ENCODE measurements around the gene GBA3. TPM values are rescaled to one million over a fixed set of nuclear protein-coding genes. Genes with fewer than 3 reads are reported as not detected.

The GBA3 gene
- total RNA-seq, 1 donor from 2014 or later = not detected

DNA sequence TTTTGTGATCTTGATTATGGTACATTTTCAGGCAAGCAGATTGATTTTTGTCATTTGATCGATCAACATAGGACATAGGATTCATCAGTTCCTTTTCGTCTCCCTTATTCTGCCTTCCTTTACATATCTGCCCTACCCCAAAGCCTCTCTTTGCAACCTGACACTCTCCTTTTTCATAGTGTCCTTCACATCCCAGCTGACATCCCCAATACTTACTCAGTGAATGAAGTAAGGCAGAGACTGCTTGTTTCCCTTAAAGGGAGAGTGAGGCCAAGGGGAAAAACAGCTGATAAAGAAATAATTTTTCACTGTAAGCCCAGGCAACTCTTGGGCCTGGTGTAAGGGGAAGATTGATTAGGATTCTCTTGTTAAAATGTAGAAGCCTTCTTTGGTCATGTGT is 69.8 kb downstream of the GBA3 start:
- no peak for DNase-seq (ENCODE audit: low spot score)
- intact Hi-C loops (cut with DNase I) = no loop called here

DNA sequence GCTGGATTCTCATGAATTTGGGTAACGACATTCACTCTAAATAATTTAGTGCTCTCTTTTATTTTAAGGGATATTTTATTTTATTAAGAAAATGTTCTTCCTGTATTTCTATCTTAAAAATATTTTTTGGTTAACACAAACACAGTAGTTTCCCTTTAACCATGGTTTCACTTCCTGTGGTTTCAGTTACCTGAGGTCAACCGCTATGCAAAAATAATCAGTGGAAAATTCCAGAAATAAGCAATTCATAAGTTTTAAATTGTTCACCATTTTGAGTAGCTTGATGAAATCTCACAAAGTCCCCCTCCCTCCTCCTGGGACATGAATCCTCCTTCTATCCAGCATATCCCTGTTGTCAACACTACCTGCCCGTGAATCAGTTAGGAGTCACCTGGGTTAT is 71.4 kb downstream of the GBA3 start:
- intact Hi-C loops (cut with DNase I) = no loop called here
- DNase-seq (ENCODE audit: low spot score) = no peak

GRCh38 chr4:22766068-22766467 is 73.3 kb downstream of the GBA3 start:
- no peak for DNase-seq (ENCODE audit: low spot score)
- intact Hi-C loops (cut with DNase I) = no loop called here

- no peak for DNase-seq (ENCODE audit: low spot score)
- intact Hi-C loops (cut with DNase I) = no loop called here
Measured at GRCh38 chr4:22778547-22779163, 85.9 kb downstream of the GBA3 start.

DNA sequence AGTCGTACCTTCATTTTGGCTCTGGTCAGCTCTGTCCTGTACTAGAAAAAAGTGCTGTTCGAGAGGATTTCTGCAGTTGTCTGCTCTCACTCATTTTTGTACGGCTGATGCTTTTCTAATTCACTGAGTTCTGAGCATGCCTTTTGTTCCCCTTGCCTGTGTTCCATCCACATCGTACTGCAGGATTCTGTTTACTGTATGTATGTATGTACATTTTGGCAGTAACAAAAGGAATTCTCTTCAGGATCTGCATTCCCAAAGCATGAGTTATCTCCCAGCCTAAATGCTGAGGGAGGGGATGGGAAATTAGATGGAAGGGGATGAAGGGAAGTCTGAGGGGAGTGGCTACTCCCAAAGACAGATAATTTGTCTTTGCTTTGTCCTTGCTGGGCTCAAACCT is 87.6 kb downstream of the GBA3 start:
- intact Hi-C loops (cut with DNase I) = no loop called here
- DNase-seq (ENCODE audit: low spot score) = no peak

GRCh38 chr4:22780797-22781196 is 88.1 kb downstream of the GBA3 start:
- DNase-seq (ENCODE audit: low spot score) = no peak
- intact Hi-C loops (cut with DNase I) = no loop called here

DNA sequence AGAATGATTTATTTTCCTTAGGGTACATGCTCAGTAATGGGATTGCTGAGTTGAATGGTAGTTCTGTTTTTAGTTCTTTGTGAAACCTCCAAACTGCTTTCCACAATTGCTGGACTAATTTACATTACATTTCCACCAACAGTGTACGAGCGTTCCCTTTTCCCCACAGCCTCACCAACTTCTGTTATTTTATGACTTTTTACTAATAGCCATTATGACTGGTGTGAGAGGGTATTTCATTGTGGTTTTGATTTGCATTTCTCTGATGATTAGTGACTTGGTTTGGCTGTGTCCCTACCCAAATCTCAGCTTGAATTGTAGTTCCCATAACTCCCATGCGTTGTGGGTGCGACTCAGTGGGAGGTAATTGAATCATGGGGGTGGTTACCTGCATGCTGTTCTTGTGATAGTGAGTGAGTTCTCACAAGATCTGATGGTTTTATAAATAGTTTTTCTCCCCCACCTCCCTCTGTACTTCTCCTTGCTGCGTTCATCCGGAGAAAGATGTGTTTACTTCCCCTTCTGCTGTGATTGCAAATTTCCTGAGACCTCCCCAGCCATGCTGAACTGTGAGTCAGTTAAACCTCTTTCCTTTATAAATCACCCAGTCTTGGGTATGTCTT is 95.1 kb downstream of the GBA3 start:
- intact Hi-C loops (cut with DNase I) = no loop called here
- no peak for DNase-seq (ENCODE audit: low spot score)

GRCh38 chr4:22790631-22791030 is 97.9 kb downstream of the GBA3 start:
- intact Hi-C loops (cut with DNase I) = no loop called here

DNA sequence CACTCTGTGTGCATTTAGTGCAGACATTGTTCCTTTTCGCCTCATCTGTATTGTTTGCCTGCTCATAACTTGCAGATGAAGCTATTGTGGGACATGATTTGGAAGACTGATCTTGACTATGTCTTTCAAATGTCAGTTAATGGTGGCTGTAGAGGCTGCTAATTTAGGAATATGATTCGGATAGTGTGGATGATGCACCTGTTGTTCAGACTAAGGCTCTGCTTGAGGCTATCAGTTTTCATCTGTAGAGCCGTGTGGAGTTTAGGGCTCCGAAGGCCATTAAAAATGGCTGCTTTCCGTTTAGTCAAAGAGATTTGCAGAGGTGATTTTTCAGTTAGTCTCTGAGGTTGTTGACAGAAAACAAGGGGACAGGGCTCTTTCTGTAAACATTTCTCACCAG is 102.0 kb downstream of the GBA3 start:
- intact Hi-C loops (cut with DNase I) = no loop called here
- no peak for DNase-seq (ENCODE audit: low spot score)

More at GRCh38 chr4:22790631-22791030, 97.9 kb downstream of the GBA3 start:
- DNase-seq (ENCODE audit: low spot score) = no peak

DNA sequence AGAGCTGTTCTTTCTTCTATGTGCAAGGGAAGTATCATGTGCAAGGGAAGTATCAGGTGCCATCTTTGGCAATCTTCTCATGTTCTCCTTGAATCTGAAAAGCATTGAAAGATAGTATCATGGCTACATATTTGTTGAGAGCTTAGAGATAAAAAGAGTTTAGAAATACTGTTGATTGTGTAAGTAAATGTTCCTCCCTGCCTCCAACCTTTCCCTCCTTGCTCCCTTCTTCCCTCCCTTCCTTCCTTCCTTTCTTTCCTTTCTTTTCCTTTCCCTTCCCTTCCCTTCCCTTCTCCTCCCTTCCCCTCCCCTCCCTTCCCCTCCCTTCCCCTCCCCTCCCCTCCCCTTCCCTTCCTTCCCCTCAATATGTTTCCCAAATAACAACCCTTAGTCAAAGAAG is 108.7 kb downstream of the GBA3 start:
- intact Hi-C loops (cut with DNase I) = no loop called here
- no peak for DNase-seq (ENCODE audit: low spot score)

- intact Hi-C loops (cut with DNase I) = no loop called here
Measured at GRCh38 chr4:22802876-22803275, 110.1 kb downstream of the GBA3 start.

GRCh38 chr4:22803512-22803911 is 110.8 kb downstream of the GBA3 start:
- intact Hi-C loops (cut with DNase I) = no loop called here
- no peak for DNase-seq (ENCODE audit: low spot score)

More at GRCh38 chr4:22802876-22803275, 110.1 kb downstream of the GBA3 start:
- DNase-seq (ENCODE audit: low spot score) = no peak

DNA sequence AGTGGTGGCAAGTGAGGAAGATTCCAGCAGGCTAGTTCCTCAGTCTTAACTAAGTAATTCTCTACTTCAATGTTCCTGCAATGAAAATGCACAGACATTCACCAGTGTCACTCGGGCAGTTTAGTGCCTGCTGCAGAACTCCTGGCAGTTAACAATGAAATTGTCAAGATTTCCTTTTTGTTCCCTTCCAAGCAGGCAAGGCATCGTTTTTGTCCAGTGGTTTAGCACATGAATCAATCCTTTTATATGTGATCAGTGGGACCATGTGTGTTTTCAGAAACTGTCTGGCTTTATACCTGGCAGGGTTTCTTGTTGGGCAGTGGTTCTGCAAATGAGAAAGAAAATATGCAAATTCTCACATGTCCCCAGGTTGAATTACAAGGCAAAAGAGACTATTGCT is 122.2 kb downstream of the GBA3 start:
- no peak for DNase-seq (ENCODE audit: low spot score)
- intact Hi-C loops (cut with DNase I) = no loop called here

DNA sequence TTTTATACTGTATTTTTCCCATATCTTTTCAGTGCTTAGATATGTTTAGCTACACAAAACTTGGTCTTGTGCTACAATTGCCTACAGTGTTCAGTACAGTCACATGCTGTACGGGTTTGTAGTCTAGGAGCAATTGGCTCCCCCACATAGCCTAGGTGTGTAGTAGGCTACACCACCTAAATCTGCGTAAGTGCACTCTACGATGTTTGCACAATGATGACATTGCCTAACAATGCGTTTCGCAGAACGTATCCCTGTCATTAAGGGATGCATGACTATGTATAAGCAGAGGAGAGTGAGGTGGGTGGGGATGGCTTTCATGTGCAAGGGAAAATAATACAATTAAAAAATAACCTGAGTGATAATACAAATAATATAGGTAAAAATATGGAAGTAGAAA is 131.4 kb downstream of the GBA3 start:
- intact Hi-C loops (cut with DNase I) = no loop called here
- DNase-seq (ENCODE audit: low spot score) = no peak

GRCh38 chr4:22842360-22843018 is 149.8 kb downstream of the GBA3 start:
- no peak for DNase-seq (ENCODE audit: low spot score)
- intact Hi-C loops (cut with DNase I) = no loop called here

GRCh38 chr4:22848332-22848731 is 155.6 kb downstream of the GBA3 start:
- no peak for DNase-seq (ENCODE audit: low spot score)
- intact Hi-C loops (cut with DNase I) = no loop called here

- intact Hi-C loops (cut with DNase I) = no loop called here
- no peak for DNase-seq (ENCODE audit: low spot score)
Measured at GRCh38 chr4:22850055-22850454, 157.3 kb downstream of the GBA3 start.

- intact Hi-C loops (cut with DNase I) = no loop called here
- DNase-seq (ENCODE audit: low spot score) = no peak
Measured at GRCh38 chr4:22850630-22851029, 157.9 kb downstream of the GBA3 start.

- no peak for DNase-seq (ENCODE audit: low spot score)
- intact Hi-C loops (cut with DNase I) = no loop called here
Measured at GRCh38 chr4:22857411-22857810, 164.7 kb downstream of the GBA3 start.

GRCh38 chr4:22859318-22859717 is 166.6 kb downstream of the GBA3 start:
- DNase-seq (ENCODE audit: low spot score) = no peak
- intact Hi-C loops (cut with DNase I) = no loop called here
